ENCODE measurements around the gene ANKRD40.

DNA sequence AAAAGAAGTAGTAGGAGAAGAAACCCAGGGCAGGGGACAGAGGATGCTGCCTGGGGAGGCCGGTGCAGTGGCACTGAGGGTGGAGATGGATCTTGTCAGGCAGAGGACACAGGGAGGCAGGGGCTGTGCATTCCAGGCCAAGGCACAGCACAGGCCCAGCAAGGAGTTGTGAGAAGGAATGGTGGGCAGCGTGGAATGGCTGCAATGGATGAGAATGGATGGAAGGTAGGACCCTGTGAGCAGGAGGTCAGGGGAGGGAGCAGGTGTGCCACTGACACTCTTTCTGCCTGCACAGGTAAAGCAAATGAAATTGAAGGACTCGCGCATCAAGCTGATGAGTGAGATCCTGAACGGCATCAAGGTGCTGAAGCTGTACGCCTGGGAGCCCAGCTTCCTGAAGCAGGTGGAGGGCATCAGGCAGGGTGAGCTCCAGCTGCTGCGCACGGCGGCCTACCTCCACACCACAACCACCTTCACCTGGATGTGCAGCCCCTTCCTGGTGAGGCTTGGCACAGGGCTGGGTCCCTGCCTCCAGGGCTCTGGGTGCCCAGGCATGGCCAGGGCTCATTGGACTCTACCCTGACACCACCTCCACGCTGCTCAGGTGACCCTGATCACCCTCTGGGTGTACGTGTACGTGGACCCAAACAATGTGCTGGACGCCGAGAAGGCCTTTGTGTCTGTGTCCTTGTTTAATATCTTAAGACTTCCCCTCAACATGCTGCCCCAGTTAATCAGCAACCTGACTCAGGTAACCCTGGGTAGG, 40.3 kb downstream of the ANKRD40 start:
- TF ChIP-seq, protein P1, sequence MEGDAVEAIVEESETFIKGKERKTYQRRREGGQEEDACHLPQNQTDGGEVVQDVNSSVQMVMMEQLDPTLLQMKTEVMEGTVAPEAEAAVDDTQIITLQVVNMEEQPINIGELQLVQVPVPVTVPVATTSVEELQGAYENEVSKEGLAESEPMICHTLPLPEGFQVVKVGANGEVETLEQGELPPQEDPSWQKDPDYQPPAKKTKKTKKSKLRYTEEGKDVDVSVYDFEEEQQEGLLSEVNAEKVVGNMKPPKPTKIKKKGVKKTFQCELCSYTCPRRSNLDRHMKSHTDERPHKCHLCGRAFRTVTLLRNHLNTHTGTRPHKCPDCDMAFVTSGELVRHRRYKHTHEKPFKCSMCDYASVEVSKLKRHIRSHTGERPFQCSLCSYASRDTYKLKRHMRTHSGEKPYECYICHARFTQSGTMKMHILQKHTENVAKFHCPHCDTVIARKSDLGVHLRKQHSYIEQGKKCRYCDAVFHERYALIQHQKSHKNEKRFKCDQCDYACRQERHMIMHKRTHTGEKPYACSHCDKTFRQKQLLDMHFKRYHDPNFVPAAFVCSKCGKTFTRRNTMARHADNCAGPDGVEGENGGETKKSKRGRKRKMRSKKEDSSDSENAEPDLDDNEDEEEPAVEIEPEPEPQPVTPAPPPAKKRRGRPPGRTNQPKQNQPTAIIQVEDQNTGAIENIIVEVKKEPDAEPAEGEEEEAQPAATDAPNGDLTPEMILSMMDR (IDR thresholded peaks at IDR 0.05) = no peak
- TF ChIP-seq POLR2A (IDR thresholded peaks at IDR 0.05) = no peak

All from Peyer's patch (tissue), 4 donors.